Astrocyte of the spinal cord (primary cell): ENCODE results near the gene TTC9B.
"Not testable (repeated sequence)": the region's sequence is repeated elsewhere in the genome, so short reads cannot be mapped to it uniquely, and the experiment has no call there.

ENCODE experiments used
- DNase-seq: peaks from one replicate; pipeline ENCODE4 v3.0.0; 2011; ENCODE audit warnings: low read depth, low spot score
- H3K4me3 ChIP-seq: 2 replicates; pipeline ENCODE4 v1.5.1; 2011; ENCODE audit warnings: low read depth, mild to moderate bottlenecking, low read length, moderate library complexity
- in situ Hi-C: cut with HindIII; loops from 2 replicates; pipeline ENCODE4 v1.10.0; 2017; ENCODE audit warnings: low sequenced_read_pairs
- TF ChIP-seq, protein P1 (sequence below): IDR thresholded peaks from 2 replicates; pipeline ENCODE4 v1.5.1; 2012; ENCODE audit warnings: low read depth, mild to moderate bottlenecking, low read length, inconsistent platforms

Gene TTC9B

DNA sequence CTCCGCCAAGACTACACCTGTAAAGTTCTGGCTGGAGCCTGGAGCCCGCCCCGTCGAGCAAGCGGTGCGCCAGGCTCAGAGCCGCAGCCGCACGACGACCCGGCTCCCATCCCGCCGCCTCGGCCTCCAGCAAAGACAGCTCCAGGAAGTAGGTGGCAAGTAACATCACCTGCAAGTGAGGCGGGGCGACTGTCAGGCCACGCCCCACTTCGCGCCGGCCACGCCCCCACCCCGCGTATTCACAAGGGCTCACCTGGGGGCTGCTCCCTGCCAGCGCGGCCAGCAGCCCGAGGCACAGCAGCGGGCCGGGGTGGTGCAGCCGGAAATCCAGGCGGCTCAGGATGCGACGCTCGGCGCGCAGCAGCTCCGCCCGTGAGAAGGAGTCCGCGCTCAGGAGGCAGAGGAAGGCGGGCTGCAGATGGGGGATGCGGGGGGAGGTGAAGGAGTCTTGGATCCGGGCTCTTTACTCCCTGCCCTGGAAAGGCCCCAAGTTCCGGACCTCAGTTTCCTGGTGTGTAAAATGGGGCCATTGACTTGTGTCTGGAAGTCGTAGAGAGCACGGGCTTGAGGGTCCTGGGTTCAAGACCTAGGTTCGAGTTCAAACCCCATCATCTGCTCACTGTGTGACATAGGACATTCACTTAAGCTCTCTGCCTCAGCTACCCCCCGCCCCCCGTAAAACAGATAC is 5.1 kb upstream of the TTC9B start:
- in situ Hi-C loops, result no loop called here
- DNase-seq, result no peak
- TF ChIP-seq, protein P1, sequence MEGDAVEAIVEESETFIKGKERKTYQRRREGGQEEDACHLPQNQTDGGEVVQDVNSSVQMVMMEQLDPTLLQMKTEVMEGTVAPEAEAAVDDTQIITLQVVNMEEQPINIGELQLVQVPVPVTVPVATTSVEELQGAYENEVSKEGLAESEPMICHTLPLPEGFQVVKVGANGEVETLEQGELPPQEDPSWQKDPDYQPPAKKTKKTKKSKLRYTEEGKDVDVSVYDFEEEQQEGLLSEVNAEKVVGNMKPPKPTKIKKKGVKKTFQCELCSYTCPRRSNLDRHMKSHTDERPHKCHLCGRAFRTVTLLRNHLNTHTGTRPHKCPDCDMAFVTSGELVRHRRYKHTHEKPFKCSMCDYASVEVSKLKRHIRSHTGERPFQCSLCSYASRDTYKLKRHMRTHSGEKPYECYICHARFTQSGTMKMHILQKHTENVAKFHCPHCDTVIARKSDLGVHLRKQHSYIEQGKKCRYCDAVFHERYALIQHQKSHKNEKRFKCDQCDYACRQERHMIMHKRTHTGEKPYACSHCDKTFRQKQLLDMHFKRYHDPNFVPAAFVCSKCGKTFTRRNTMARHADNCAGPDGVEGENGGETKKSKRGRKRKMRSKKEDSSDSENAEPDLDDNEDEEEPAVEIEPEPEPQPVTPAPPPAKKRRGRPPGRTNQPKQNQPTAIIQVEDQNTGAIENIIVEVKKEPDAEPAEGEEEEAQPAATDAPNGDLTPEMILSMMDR, result no peak
- no peak overlapping the region for H3K4me3 ChIP-seq

DNA sequence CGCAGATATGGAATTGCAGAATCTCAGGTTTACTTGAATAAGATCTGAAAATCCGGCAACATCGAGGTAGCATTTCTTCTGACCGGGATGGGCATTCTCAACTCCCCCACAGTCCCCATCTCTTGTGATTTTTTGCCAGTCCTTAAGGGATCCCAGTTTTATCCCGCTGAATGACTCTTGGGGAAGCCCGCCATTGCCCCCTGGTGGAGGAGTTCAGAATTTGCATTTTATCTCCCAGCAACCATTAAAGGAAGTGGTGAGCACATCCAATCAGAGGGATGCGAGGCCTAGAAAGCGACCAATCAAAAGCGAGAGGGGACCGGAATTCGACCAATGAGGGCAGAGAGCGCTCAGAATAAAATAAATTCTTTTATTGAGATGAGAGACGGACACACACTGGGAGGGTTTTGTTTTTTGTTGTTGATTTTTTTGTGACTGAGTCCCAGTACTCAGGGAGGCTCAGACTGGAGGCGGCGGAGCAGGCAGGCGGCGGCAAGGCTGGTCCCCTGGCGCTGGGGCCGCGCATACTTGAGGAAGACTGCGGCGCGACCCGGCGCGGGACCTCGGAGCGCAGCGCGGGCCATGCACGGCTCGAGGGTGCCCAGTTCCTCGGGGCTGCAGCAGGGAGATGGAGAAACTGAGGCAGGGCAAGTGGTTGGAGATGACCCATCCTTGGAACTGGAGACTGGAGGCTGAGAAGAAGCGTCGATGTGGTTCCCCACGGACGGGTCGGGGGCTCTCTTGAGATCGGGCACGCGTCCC is 3.9 kb upstream of the TTC9B start:
- in situ Hi-C loops, result no loop called here
- peak; percentile 93 for DNase-seq
- no peak overlapping the region for H3K4me3 ChIP-seq
- TF ChIP-seq, protein P1, result peak; percentile 86

DNA sequence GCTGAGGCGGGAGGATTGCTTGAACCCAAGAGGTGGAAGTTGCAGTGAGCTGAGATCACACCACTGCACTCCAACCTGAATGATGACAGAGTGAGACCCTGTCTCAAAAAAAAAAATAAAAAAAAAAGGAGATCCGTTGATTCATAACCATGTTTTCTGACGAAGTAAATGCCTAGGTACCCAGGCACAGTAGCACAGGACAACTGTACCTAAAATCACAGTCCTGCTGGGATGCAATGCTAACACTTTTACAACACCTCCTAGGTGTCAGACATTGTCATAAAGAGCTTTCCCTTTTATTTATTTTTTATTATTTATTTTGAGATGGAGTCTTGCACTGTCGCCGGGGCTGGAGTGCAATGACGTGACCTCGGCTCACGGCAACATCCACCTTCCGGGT is 2.5 kb upstream of the TTC9B start:
- H3K4me3 ChIP-seq, result no peak overlapping the region
- DNase-seq, result no peak
- in situ Hi-C loops, result no loop called here
- TF ChIP-seq, protein P1, result no peak

DNA sequence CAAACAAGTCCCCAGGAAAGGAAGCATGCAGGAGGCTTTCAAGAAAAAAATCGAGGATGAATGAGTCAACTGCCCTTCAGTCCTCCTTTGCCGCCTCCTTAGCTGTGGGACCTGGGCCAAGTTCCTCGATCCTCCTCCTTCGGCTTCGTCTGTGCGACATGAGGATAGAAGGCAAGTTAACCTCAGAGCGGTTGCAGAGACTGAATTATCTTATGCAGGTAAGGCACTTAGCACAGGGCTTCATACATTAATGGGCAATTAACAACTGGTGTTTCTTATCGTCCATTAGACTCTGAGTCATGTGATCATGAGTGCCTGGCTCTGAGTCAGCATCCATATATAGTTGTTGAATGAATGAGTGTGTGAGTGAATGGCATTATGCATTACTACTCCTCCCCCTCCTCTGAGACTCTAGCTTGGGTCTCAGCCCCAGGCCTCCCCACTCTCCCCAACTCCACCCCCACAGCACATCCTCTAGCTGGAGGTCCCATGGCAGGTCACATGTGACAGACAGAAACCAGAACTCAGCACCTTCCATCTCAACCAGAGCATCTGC is 1.6 kb upstream of the TTC9B start:
- no peak overlapping the region for H3K4me3 ChIP-seq
- in situ Hi-C loops, result no loop called here
- TF ChIP-seq, protein P1, result no peak
- DNase-seq, result peak; percentile 69

DNA sequence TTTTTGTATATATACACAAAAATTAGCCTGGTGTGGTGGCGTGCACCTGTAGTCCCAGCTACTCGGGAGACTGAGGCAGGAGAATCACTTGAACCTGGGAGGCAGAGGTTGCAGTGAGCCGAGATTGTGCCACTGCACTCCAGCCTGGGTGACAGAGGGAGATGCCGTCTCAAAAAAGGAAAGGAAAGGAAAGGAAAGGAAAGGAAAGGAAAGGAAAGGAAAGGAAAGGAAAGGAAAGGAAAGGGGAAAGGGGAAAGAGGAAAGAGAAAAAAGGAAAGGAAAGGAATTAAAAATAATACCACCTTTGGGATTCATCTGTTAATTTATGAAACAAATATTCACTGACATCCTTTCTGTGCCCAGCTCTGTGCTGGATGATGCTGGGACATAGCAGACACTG is 845 bp upstream of the TTC9B start:
- DNase-seq, H3K4me3 ChIP-seq, in situ Hi-C loops: not testable (repeated sequence)

DNA sequence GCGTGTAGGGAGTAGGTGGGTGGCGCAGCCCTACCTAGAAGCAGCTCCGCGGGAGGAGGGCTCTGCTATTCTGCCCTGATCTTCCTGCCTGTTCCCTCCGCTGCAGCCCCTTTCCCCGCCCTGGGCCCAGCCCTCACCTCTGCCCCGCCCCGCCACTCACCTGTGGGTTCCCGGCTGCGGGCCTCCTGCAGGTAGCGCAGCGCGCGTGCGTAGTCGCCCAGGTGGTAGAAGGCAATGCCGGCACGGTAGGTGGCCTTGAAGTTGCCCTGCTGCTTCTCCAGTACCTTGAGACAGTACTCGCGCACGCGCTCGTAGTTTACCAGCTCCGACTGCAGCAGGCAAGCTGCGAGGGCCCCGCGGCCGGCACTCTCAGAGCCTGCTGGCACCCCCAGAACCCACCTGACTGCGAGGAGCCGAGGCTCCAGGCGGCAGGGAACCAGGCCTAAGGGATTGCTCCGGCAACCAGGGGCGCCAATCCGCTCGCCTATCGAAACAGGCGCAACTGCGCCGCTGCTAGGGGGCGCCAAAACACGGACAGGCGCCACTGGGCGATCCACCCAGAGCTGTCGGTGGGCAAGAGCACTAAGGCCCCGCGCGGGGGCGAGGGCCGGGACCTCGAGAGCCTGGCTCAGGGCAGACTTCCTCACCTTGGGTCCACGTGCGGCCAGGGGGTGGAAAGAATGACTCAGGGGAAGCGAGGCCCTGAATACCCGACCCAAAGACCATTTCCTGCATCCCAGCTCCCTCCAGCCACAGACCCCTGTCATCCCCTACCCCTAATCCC is 965 bp downstream of the TTC9B start:
- no peak overlapping the region for H3K4me3 ChIP-seq
- no peak for DNase-seq
- in situ Hi-C loops, result no loop called here

More for the DNA sequence above, 965 bp downstream of the TTC9B start:
- TF ChIP-seq, protein P1, result peak; percentile 25
